ENCODE results near the gene COA3. TPM values are rescaled to one million over a fixed set of nuclear protein-coding genes. Genes with fewer than 3 reads are reported as not detected.
A peak's percentile ranks its signal among the peaks of the same experiment; 100 is the strongest.

Gene COA3
- total RNA-seq, 4 donors from 2014 or later: 76.4 to 101 (median 94.8) TPM

- TF ChIP-seq CTCF (IDR thresholded peaks at IDR 0.05): no peak
- TF ChIP-seq POLR2A (IDR thresholded peaks at IDR 0.05): no peak
- peaks cover 0 to 19% (median 0%) of the 10 kb centered on the region in 3 donors for H3K36me3 ChIP-seq
- no peak overlapping the region for H3K4me3 ChIP-seq
- 88 to 100% methylated on average over 1 of the region's 1 CpG for WGBS, 2 donors
- H3K9me3 ChIP-seq: no peaks in the 10 kb centered on the region
- no peaks in the 10 kb centered on the region for H3K27me3 ChIP-seq
- H3K27ac ChIP-seq: no peak overlapping the region
- intact Hi-C loops (cut with DNase I): no loop called here
- no peak for DNase-seq
- H3K4me1 ChIP-seq: no peaks in the 10 kb centered on the region
These were observed 6.4 kb upstream of the COA3 start for GRCh38 chr17:42804918-42805367.

GRCh38 chr17:42803074-42803883, 4.8 kb upstream of the COA3 start:
- intact Hi-C loops (cut with DNase I): no loop called here
- no peak for DNase-seq
- Histone ChIP-seq H3K9me3 (no peaks in the 10 kb centered on the region), H3K36me3 (peaks cover 0 to 3% (median 0%) of the 10 kb centered on the region in 3 donors), H3K27ac (no peak overlapping the region), H3K27me3 (no peaks in the 10 kb centered on the region), H3K4me3 (no peak overlapping the region), H3K4me1 (peaks cover 5 to 6% (median 6%) of the 10 kb centered on the region in 3 donors)
- no peak for TF ChIP-seq CTCF (IDR thresholded peaks at IDR 0.05)
- TF ChIP-seq POLR2A (IDR thresholded peaks at IDR 0.05): no peak
- WGBS, 2 donors: 38 to 55% methylated on average over 2 of the region's 2 CpGs

GRCh38 chr17:42798011-42798382, 507 bp downstream of the COA3 start:
- H3K27ac ChIP-seq: peak overlapping the region; percentile 84 to 90 (median 88)
- peaks cover 29 to 40% (median 29%) of the 10 kb centered on the region in 3 donors for H3K4me1 ChIP-seq
- TF ChIP-seq CTCF (IDR thresholded peaks at IDR 0.05) (no peak), POLR2A (IDR thresholded peaks at IDR 0.05) (no peak)
- no peaks in the 10 kb centered on the region for H3K27me3 ChIP-seq
- no peak for DNase-seq
- H3K9me3 ChIP-seq: no peaks in the 10 kb centered on the region
- peak overlapping the region; percentile 73 to 92 (median 84) for H3K4me3 ChIP-seq
- WGBS, 2 donors: 15% methylated on average over 8 to 10 of the region's 10 CpGs
- intact Hi-C loops (cut with DNase I): no loop called here
- peaks cover 0 to 22% (median 5%) of the 10 kb centered on the region in 3 donors for H3K36me3 ChIP-seq

GRCh38 chr17:42797067-42798007, 1.2 kb downstream of the COA3 start:
- H3K27me3 ChIP-seq: no peaks in the 10 kb centered on the region
- peaks cover 29 to 40% (median 29%) of the 10 kb centered on the region in 3 donors for H3K4me1 ChIP-seq
- TF ChIP-seq POLR2A (IDR thresholded peaks at IDR 0.05) (no peak), CTCF (IDR thresholded peaks at IDR 0.05) (no peak)
- H3K4me3 ChIP-seq: peak overlapping the region; percentile 73 to 92 (median 84)
- no peak for DNase-seq
- 53 to 70% methylated on average over 8 to 10 of the region's 10 CpGs for WGBS, 2 donors
- H3K36me3 ChIP-seq: peaks cover 0 to 22% (median 5%) of the 10 kb centered on the region in 3 donors
- no peaks in the 10 kb centered on the region for H3K9me3 ChIP-seq
- intact Hi-C loops (cut with DNase I): no loop called here
- peak overlapping the region; percentile 84 to 90 (median 88) for H3K27ac ChIP-seq

All from esophagus squamous epithelium (tissue), 5 donors.